Measurements from ENCODE around the gene CD44.

Gene CD44

GRCh38 chr11:35147235-35147634 is 8.3 kb downstream of the CD44 start:
- Histone ChIP-seq H3K9me3 (ENCODE audit: low read length) (peaks cover 3% of the 10 kb centered on the region), H3K27me3 (ENCODE audit: insufficient read depth, low read length) (no peaks in the 10 kb centered on the region), H3K36me3 (ENCODE audit: insufficient read depth, low read length) (no peaks in the 10 kb centered on the region), H2AFZ (ENCODE audit: low read depth, low read length) (no peak overlapping the region), H3K4me3 (ENCODE audit: low read length) (no peak overlapping the region), H3K4me1 (ENCODE audit: insufficient read depth, low read length) (peaks cover 5% of the 10 kb centered on the region)

GRCh38 chr11:35148163-35148837 is 9.3 kb downstream of the CD44 start:
- Histone ChIP-seq H3K36me3 (ENCODE audit: insufficient read depth, low read length) (no peaks in the 10 kb centered on the region), H3K4me1 (ENCODE audit: insufficient read depth, low read length) (peaks cover 7% of the 10 kb centered on the region), H3K9me3 (ENCODE audit: low read length) (peaks cover 3% of the 10 kb centered on the region), H3K27me3 (ENCODE audit: insufficient read depth, low read length) (no peaks in the 10 kb centered on the region), H2AFZ (ENCODE audit: low read depth, low read length) (no peak overlapping the region), H3K4me3 (ENCODE audit: low read length) (no peak overlapping the region)

- no peak overlapping the region for H2AFZ ChIP-seq (ENCODE audit: low read depth, low read length)
- peaks cover 3% of the 10 kb centered on the region for H3K9me3 ChIP-seq (ENCODE audit: low read length)
- H3K36me3 ChIP-seq (ENCODE audit: insufficient read depth, low read length): no peaks in the 10 kb centered on the region
- peaks cover 7% of the 10 kb centered on the region for H3K4me1 ChIP-seq (ENCODE audit: insufficient read depth, low read length)
- no peaks in the 10 kb centered on the region for H3K27me3 ChIP-seq (ENCODE audit: insufficient read depth, low read length)
- H3K4me3 ChIP-seq (ENCODE audit: low read length): no peak overlapping the region
Measured at GRCh38 chr11:35150454-35150853, 11.5 kb downstream of the CD44 start.

GRCh38 chr11:35151241-35151640 is 12.3 kb downstream of the CD44 start:
- Histone ChIP-seq H3K27me3 (ENCODE audit: insufficient read depth, low read length) (no peaks in the 10 kb centered on the region), H3K36me3 (ENCODE audit: insufficient read depth, low read length) (no peaks in the 10 kb centered on the region), H3K4me1 (ENCODE audit: insufficient read depth, low read length) (peaks cover 7% of the 10 kb centered on the region), H3K9me3 (ENCODE audit: low read length) (peaks cover 3% of the 10 kb centered on the region), H2AFZ (ENCODE audit: low read depth, low read length) (no peak overlapping the region), H3K4me3 (ENCODE audit: low read length) (no peak overlapping the region)

GRCh38 chr11:35151683-35152280 is 12.8 kb downstream of the CD44 start:
- Histone ChIP-seq H2AFZ (ENCODE audit: low read depth, low read length) (no peak overlapping the region), H3K4me1 (ENCODE audit: insufficient read depth, low read length) (peaks cover 7% of the 10 kb centered on the region), H3K4me3 (ENCODE audit: low read length) (no peak overlapping the region), H3K27me3 (ENCODE audit: insufficient read depth, low read length) (no peaks in the 10 kb centered on the region), H3K36me3 (ENCODE audit: insufficient read depth, low read length) (no peaks in the 10 kb centered on the region), H3K9me3 (ENCODE audit: low read length) (peaks cover 3% of the 10 kb centered on the region)

GRCh38 chr11:35152575-35152974 is 13.6 kb downstream of the CD44 start:
- H3K36me3 ChIP-seq (ENCODE audit: insufficient read depth, low read length): no peaks in the 10 kb centered on the region
- no peaks in the 10 kb centered on the region for H3K27me3 ChIP-seq (ENCODE audit: insufficient read depth, low read length)
- no peak overlapping the region for H3K4me3 ChIP-seq (ENCODE audit: low read length)
- peaks cover 7% of the 10 kb centered on the region for H3K4me1 ChIP-seq (ENCODE audit: insufficient read depth, low read length)
- peaks cover 3% of the 10 kb centered on the region for H3K9me3 ChIP-seq (ENCODE audit: low read length)
- H2AFZ ChIP-seq (ENCODE audit: low read depth, low read length): no peak overlapping the region

- no peak overlapping the region for H3K4me3 ChIP-seq (ENCODE audit: low read length)
- H3K36me3 ChIP-seq (ENCODE audit: insufficient read depth, low read length): no peaks in the 10 kb centered on the region
- H3K27me3 ChIP-seq (ENCODE audit: insufficient read depth, low read length): no peaks in the 10 kb centered on the region
- peaks cover 7% of the 10 kb centered on the region for H3K4me1 ChIP-seq (ENCODE audit: insufficient read depth, low read length)
- no peak overlapping the region for H2AFZ ChIP-seq (ENCODE audit: low read depth, low read length)
- H3K9me3 ChIP-seq (ENCODE audit: low read length): peaks cover 3% of the 10 kb centered on the region
Measured at GRCh38 chr11:35153280-35153679, 14.3 kb downstream of the CD44 start.

- Histone ChIP-seq H3K27me3 (ENCODE audit: insufficient read depth, low read length) (no peaks in the 10 kb centered on the region), H3K36me3 (ENCODE audit: insufficient read depth, low read length) (no peaks in the 10 kb centered on the region), H3K9me3 (ENCODE audit: low read length) (peaks cover 3% of the 10 kb centered on the region), H2AFZ (ENCODE audit: low read depth, low read length) (no peak overlapping the region), H3K4me1 (ENCODE audit: insufficient read depth, low read length) (peaks cover 13% of the 10 kb centered on the region), H3K4me3 (ENCODE audit: low read length) (no peak overlapping the region)
Measured at GRCh38 chr11:35154952-35155351, 16.0 kb downstream of the CD44 start.

- Histone ChIP-seq H3K4me3 (ENCODE audit: low read length) (no peak overlapping the region), H3K4me1 (ENCODE audit: insufficient read depth, low read length) (peaks cover 13% of the 10 kb centered on the region), H3K27me3 (ENCODE audit: insufficient read depth, low read length) (no peaks in the 10 kb centered on the region), H3K9me3 (ENCODE audit: low read length) (no peaks in the 10 kb centered on the region), H3K36me3 (ENCODE audit: insufficient read depth, low read length) (no peaks in the 10 kb centered on the region), H2AFZ (ENCODE audit: low read depth, low read length) (no peak overlapping the region)
Measured at GRCh38 chr11:35155677-35156076, 16.7 kb downstream of the CD44 start.

GRCh38 chr11:35157814-35158700 is 19.1 kb downstream of the CD44 start:
- Histone ChIP-seq H3K36me3 (ENCODE audit: insufficient read depth, low read length) (no peaks in the 10 kb centered on the region), H3K9me3 (ENCODE audit: low read length) (no peaks in the 10 kb centered on the region), H3K4me3 (ENCODE audit: low read length) (no peak overlapping the region), H2AFZ (ENCODE audit: low read depth, low read length) (no peak overlapping the region), H3K27me3 (ENCODE audit: insufficient read depth, low read length) (no peaks in the 10 kb centered on the region), H3K4me1 (ENCODE audit: insufficient read depth, low read length) (peaks cover 6% of the 10 kb centered on the region)

GRCh38 chr11:35158701-35159510 is 19.9 kb downstream of the CD44 start:
- no peaks in the 10 kb centered on the region for H3K27me3 ChIP-seq (ENCODE audit: insufficient read depth, low read length)
- H3K4me1 ChIP-seq (ENCODE audit: insufficient read depth, low read length): peaks cover 6% of the 10 kb centered on the region
- H3K36me3 ChIP-seq (ENCODE audit: insufficient read depth, low read length): no peaks in the 10 kb centered on the region
- no peaks in the 10 kb centered on the region for H3K9me3 ChIP-seq (ENCODE audit: low read length)
- no peak overlapping the region for H3K4me3 ChIP-seq (ENCODE audit: low read length)
- no peak overlapping the region for H2AFZ ChIP-seq (ENCODE audit: low read depth, low read length)

- H3K4me1 ChIP-seq (ENCODE audit: insufficient read depth, low read length): peaks cover 6% of the 10 kb centered on the region
Measured at GRCh38 chr11:35160246-35160824, 21.4 kb downstream of the CD44 start.

More at GRCh38 chr11:35160246-35160824, 21.4 kb downstream of the CD44 start:
- H2AFZ ChIP-seq (ENCODE audit: low read depth, low read length): no peak overlapping the region
- no peaks in the 10 kb centered on the region for H3K36me3 ChIP-seq (ENCODE audit: insufficient read depth, low read length)
- no peaks in the 10 kb centered on the region for H3K27me3 ChIP-seq (ENCODE audit: insufficient read depth, low read length)
- H3K4me3 ChIP-seq (ENCODE audit: low read length): no peak overlapping the region
- no peaks in the 10 kb centered on the region for H3K9me3 ChIP-seq (ENCODE audit: low read length)
